GM10266 (cell line): ENCODE measurements around the gene NHSL2.

Experiments used
- DNase-seq: peaks from one replicate; pipeline ENCODE4 v3.0.0; 2012; ENCODE audit errors: extremely low spot score
- TF ChIP-seq, protein P1 (sequence below): IDR thresholded peaks from 2 replicates; pipeline ENCODE4 v1.5.1; 2012; ENCODE audit warnings: mild to moderate bottlenecking, low read depth; ENCODE audit not compliant: control insufficient read depth, insufficient read depth; ENCODE audit errors: missing control alignments

The NHSL2 gene

GRCh38 chrX:72062916-72063315 is 152.3 kb downstream of the NHSL2 start:
- no peak for DNase-seq
- TF ChIP-seq, protein P1, sequence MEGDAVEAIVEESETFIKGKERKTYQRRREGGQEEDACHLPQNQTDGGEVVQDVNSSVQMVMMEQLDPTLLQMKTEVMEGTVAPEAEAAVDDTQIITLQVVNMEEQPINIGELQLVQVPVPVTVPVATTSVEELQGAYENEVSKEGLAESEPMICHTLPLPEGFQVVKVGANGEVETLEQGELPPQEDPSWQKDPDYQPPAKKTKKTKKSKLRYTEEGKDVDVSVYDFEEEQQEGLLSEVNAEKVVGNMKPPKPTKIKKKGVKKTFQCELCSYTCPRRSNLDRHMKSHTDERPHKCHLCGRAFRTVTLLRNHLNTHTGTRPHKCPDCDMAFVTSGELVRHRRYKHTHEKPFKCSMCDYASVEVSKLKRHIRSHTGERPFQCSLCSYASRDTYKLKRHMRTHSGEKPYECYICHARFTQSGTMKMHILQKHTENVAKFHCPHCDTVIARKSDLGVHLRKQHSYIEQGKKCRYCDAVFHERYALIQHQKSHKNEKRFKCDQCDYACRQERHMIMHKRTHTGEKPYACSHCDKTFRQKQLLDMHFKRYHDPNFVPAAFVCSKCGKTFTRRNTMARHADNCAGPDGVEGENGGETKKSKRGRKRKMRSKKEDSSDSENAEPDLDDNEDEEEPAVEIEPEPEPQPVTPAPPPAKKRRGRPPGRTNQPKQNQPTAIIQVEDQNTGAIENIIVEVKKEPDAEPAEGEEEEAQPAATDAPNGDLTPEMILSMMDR: no peak

DNA sequence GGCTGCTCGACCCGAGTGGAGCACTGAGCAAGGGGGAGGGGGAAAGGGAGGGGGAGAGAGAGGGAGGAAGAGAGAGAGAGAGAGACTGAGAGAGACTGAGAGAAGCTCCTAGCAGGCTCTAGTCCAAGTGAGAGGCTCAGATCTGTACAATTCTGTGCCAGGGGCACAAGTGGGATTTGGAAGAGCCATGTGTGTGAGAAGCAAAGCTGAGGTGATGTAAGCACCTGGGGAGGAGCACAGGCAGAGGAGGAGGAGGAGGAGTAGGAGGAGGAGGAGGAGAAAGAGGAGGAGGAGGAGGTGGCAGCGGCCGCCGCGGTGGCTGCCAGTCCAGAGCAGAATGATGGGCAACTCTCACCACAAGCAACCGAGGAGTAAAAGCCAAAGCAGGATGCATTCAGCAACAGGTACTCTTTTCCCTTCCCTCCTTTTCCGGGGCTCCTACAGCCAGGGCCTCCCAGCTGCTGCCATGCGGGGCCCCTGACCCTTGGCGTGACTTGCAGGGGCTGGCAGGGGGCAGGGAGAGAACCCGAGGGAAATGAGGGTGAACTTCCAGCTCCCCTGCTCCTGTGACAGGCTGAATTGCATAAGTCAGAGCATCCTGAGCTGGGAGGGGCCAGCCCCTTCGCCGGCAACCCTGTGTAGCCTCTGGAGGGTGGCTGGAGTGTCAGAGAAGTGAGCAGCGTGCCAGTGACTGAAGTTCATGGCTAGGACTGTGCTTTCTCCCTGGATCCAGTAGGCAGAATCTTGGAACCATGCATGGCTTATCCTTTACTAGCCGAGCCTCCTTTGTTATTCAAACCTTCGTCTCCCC is 158.9 kb downstream of the NHSL2 start:
- no peak for DNase-seq

DNA sequence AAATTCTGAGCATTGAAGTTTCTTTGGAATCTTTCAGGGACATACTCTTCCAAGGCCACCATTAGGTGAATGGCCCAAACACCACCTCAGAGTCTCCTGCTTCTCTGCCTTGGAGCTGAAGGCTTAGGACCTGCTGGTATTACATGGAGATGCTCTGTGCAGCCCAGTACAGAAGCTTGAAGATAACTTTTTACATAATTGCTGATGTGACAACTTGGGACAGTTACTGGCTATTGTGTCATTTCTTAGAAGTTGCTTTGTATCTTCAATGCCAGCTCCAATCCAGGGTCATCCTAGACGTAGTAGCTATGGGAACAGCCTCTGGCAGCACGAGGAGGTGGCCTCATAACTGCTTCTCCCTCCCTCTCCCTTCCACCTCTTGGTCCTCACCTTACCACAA is 160.6 kb downstream of the NHSL2 start:
- DNase-seq: no peak
- TF ChIP-seq, protein P1: no peak

More for the DNA sequence above, 158.9 kb downstream of the NHSL2 start:
- TF ChIP-seq, protein P1: no peak

DNA sequence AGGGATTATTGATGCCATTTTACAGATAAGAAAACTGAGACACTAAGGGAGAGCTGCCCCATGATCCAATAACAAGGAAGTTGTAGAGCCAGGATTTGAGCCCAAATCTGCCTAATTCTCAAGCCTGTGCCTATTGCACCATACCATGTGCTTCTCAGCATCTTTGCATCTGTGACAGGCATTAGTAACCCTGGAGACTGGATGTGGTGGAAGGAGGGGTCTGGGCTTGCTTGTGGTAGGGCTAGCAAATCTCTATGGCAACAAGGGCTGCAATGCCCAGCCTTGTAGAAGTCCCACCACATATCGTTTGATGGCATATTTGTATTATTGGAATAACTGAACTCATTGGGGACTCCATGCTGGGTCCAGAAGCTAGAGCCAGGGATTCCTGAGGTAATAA is 163.0 kb downstream of the NHSL2 start:
- no peak for DNase-seq
- TF ChIP-seq, protein P1: no peak

DNA sequence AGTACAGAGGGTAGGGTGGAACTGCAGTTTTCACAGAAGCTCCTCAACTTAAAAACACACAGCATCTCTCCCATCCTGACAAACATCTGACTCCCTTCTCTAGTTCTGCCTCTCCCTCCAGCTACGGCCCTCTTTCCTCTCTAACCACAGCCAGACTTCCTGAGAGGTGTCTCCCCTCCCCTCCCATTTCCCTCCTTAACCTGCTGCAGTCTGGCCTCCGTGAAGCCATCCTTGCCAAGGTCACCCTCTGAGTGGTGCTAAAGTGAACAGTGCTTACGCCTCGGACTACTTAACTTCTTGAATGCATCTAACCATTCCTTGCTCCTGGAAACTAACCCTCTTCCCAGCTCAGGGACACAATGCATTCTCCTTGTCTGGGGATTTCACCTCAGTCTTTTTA is 167.8 kb downstream of the NHSL2 start:
- DNase-seq: no peak
- TF ChIP-seq, protein P1: no peak

DNA sequence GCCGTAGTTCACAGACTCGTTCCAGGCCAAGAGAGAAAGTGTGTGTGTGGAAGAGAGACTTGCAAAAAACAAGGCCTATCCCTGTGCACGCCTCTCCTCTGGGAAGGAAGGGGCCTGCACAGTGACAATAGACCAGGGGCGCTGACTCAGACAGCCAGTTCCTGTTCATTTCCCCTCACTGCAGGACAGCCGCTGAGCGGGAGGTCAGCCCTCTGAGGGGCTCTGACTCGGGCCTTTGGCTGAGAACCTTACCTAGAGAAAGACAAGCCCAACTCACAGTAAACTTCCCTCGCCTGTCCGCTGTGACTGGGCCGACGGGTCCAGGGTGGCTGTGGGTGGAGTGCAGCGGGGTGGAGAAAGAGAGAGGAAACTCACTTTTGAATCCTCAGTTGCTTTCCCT is 169.0 kb downstream of the NHSL2 start:
- DNase-seq: no peak
- TF ChIP-seq, protein P1: no peak

DNA sequence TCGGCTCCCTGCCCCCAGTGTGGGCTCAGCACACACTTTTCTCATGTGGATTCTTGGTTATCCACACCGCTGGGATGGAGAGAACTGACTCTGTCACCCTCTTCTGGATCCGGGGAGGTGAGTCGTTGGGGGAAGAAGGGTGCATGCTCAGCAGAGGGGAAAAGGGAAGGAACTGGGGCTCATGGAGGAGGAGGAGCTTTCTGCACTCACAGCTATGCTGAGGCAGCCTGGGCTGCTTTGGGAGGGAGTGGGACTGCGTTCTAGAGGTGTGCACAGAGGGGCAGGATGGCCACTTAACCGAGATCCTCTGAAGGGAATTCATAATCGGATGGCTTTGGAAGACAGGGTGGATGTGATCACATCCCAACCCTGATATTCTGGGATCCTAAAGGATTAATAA is 169.5 kb downstream of the NHSL2 start:
- no peak for DNase-seq
- TF ChIP-seq, protein P1: no peak
